ENCODE measurements around the gene CD6.

DNA sequence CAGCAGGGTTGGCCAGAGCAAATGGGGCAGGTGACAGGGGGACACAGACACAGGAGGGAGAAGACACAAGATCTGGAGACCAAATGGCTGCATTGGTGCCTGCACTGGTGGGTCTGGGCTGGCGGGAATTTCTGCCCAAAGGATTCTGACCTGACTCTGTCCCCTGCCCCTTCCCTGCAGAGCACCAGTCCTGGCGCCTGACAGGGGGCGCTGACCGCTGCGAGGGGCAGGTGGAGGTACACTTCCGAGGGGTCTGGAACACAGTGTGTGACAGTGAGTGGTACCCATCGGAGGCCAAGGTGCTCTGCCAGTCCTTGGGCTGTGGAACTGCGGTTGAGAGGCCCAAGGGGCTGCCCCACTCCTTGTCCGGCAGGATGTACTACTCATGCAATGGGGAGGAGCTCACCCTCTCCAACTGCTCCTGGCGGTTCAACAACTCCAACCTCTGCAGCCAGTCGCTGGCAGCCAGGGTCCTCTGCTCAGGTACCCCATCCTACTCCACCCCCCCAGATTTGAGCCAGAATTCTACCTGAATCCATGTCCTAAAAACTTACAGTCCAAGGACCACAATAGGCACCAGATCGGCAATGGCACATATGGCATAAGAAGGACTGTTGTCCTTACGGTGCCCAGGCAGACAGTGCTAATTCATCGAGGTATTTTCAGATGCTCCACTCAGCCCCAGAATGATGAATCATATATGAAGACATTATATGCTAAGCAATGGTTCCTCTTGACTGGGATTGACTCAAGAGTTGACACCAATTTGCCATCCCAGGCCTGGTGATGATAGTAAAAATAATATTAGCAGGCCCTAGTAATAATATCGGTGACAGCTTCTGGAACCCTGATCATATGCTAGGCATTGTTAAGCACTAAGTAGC lies 38.2 kb downstream of the CD6 start:
- TF ChIP-seq POLR2AphosphoS5 (IDR thresholded peaks at IDR 0.05; ENCODE audit: low read depth, low read length): no peak
- no peak for TF ChIP-seq TAF1 (IDR thresholded peaks at IDR 0.05; ENCODE audit: borderline replicate concordance, insufficient read depth, low read length)

Data from PFSK-1 (cell line).